NCI-H187 treated with DMSO at 0.1 percent for 48 hours (cell line): ENCODE measurements around the gene FER1L5.
"Not testable (repeated sequence)": the region's sequence is repeated elsewhere in the genome, so short reads cannot be mapped to it uniquely, and the experiment has no call there.

Experiments used
- DNase-seq: peaks from one replicate; lab custom pipeline; 2025; lab: John Stamatoyannopoulos, UW

The FER1L5 gene

GRCh38 chr2:96636551-96637171 is 5.9 kb upstream of the FER1L5 start:
- no peak for DNase-seq

- no peak for DNase-seq
Observed at GRCh38 chr2:96637385-96638143, 5.0 kb upstream of the FER1L5 start.

GRCh38 chr2:96638144-96639121 is 4.1 kb upstream of the FER1L5 start, which contains the start of gene KANSL3:
Gene KANSL3 (minus strand): TSS chr2:96638312. CDS start chr2:96637135, 1,177 bp downstream.
- DNase-seq, result no peak

- DNase-seq, result no peak
Observed at GRCh38 chr2:96647681-96648080, 5.1 kb downstream of the FER1L5 start.

GRCh38 chr2:96648306-96648930 is 5.9 kb downstream of the FER1L5 start:
- no peak for DNase-seq

- no peak for DNase-seq
Observed at GRCh38 chr2:96649342-96649741, 6.8 kb downstream of the FER1L5 start.

- no peak for DNase-seq
Observed at GRCh38 chr2:96651793-96652192, 9.2 kb downstream of the FER1L5 start.

GRCh38 chr2:96654791-96655190 is 12.2 kb downstream of the FER1L5 start:
- DNase-seq, result not testable (repeated sequence)

- DNase-seq, result no peak
Observed at GRCh38 chr2:96655526-96655925, 13.0 kb downstream of the FER1L5 start.

- DNase-seq, result no peak
Observed at GRCh38 chr2:96656540-96656939, 14.0 kb downstream of the FER1L5 start.

- DNase-seq, result no peak
Observed at GRCh38 chr2:96661324-96661723, 18.8 kb downstream of the FER1L5 start.

- DNase-seq, result no peak
Observed at GRCh38 chr2:96662360-96662759, 19.8 kb downstream of the FER1L5 start.

- DNase-seq, result no peak
Observed at GRCh38 chr2:96663177-96663576, 20.6 kb downstream of the FER1L5 start.

GRCh38 chr2:96663829-96664228 is 21.3 kb downstream of the FER1L5 start:
- no peak for DNase-seq

GRCh38 chr2:96664366-96664925 is 21.9 kb downstream of the FER1L5 start:
- no peak for DNase-seq

- no peak for DNase-seq
Observed at GRCh38 chr2:96665083-96665569, 22.6 kb downstream of the FER1L5 start.

GRCh38 chr2:96665717-96666116 is 23.2 kb downstream of the FER1L5 start:
- DNase-seq, result not testable (repeated sequence)

- no peak for DNase-seq
Observed at GRCh38 chr2:96668771-96669170, 26.2 kb downstream of the FER1L5 start.

- no peak for DNase-seq
Observed at GRCh38 chr2:96669539-96670215, 27.1 kb downstream of the FER1L5 start.

- DNase-seq, result no peak
Observed at GRCh38 chr2:96679848-96680247, 37.3 kb downstream of the FER1L5 start.
